Fibroblast of skin of left quadriceps (primary cell): ENCODE results near the gene WNT9A.

Source experiments
- DNase-seq, 2 experiments: peaks; one replicate each; pipeline ENCODE4 v3.0.0-alpha.2; 2013; ENCODE audit warnings: low read depth in 2 of 2

Gene WNT9A

GRCh38 chr1:227954163-227954850 is 6.6 kb upstream of the WNT9A start:
- DNase-seq, result no peak

- DNase-seq, result no peak
Observed at GRCh38 chr1:227953022-227953412, 5.3 kb upstream of the WNT9A start.

- DNase-seq, result no peak
Observed at GRCh38 chr1:227952374-227953021, 4.8 kb upstream of the WNT9A start.

GRCh38 chr1:227951624-227952373 is 4.1 kb upstream of the WNT9A start:
- no peak for DNase-seq

GRCh38 chr1:227950735-227951346 is 3.1 kb upstream of the WNT9A start:
- DNase-seq, result no peak

- no peak for DNase-seq
Observed at GRCh38 chr1:227949954-227950734, 2.4 kb upstream of the WNT9A start.

GRCh38 chr1:227949341-227949921 is 1.7 kb upstream of the WNT9A start:
- no peak for DNase-seq

- DNase-seq, result no peak
Observed at GRCh38 chr1:227948493-227949260, 945 bp upstream of the WNT9A start.

GRCh38 chr1:227947386-227947675 is 401 bp downstream of the WNT9A start:
- no peak for DNase-seq

GRCh38 chr1:227946624-227947385 is 927 bp downstream of the WNT9A start:
- DNase-seq, result no peak

GRCh38 chr1:227945891-227946623 is 1.7 kb downstream of the WNT9A start:
- DNase-seq, result no peak

- DNase-seq, result no peak
Observed at GRCh38 chr1:227944931-227945890, 2.5 kb downstream of the WNT9A start.

GRCh38 chr1:227944090-227944930 is 3.4 kb downstream of the WNT9A start:
- DNase-seq, result no peak

GRCh38 chr1:227943381-227944089 is 4.2 kb downstream of the WNT9A start:
- no peak for DNase-seq

GRCh38 chr1:227942716-227943261 is 4.9 kb downstream of the WNT9A start:
- no peak for DNase-seq

GRCh38 chr1:227942021-227942715 is 5.6 kb downstream of the WNT9A start:
- DNase-seq, result no peak
